Lung microvascular endothelial cell (primary cell): ENCODE measurements around the gene PHIP. TPM values are rescaled to one million over a fixed set of nuclear protein-coding genes. Genes with fewer than 3 reads are reported as not detected.

Experiments
- DNase-seq, 2 donors: peaks; one replicate each; pipeline versions ENCODE4 v3.0.0 to v3.0.0-alpha.2; 2010; ENCODE audit warnings: low read depth in 2 of 2
- total RNA-seq: library from RNA; depleted of rRNA; stranded (reverse); fragments of >200 nt; gene quantifications from 2 replicates; pipeline ENCODE4 v1.2.1, GENCODE V29; 2014

PHIP gene
- total RNA-seq, 1 donor from 2014 or later, result 16.1 TPM

GRCh38 chr6:79009819-79010218, 68.2 kb downstream of the PHIP start:
- DNase-seq, result no peak

- peak in 1 of 2 donors; percentile 0 for DNase-seq
Observed at GRCh38 chr6:79005497-79005896, 72.6 kb downstream of the PHIP start.

- peak in 1 of 2 donors; percentile 16 for DNase-seq
Observed at GRCh38 chr6:79005024-79005423, 73.0 kb downstream of the PHIP start.

GRCh38 chr6:79004239-79004638, 73.8 kb downstream of the PHIP start:
- DNase-seq, result no peak

GRCh38 chr6:79001415-79001814, 76.6 kb downstream of the PHIP start:
- no peak for DNase-seq

GRCh38 chr6:78999737-79000136, 78.3 kb downstream of the PHIP start:
- no peak for DNase-seq

- DNase-seq, result no peak
Observed at GRCh38 chr6:78995946-78996345, 82.1 kb downstream of the PHIP start.

GRCh38 chr6:78995346-78995745, 82.7 kb downstream of the PHIP start:
- no peak for DNase-seq

GRCh38 chr6:78993955-78994354, 84.1 kb downstream of the PHIP start:
- DNase-seq, result no peak

GRCh38 chr6:78989191-78989590, 88.9 kb downstream of the PHIP start:
- no peak for DNase-seq

- no peak for DNase-seq
Observed at GRCh38 chr6:78986161-78986560, 91.9 kb downstream of the PHIP start.

- DNase-seq, result no peak
Observed at GRCh38 chr6:78984225-78984950, 93.7 kb downstream of the PHIP start.

- no peak for DNase-seq
Observed at GRCh38 chr6:78967191-78967590, 110.9 kb downstream of the PHIP start.

GRCh38 chr6:78966542-78966941, 111.5 kb downstream of the PHIP start:
- peak in 1 of 2 donors; percentile 19 for DNase-seq

GRCh38 chr6:78962448-78962847, 115.6 kb downstream of the PHIP start:
- no peak for DNase-seq

- no peak for DNase-seq
Observed at GRCh38 chr6:78954740-78955139, 123.3 kb downstream of the PHIP start.

- DNase-seq, result no peak
Observed at GRCh38 chr6:78953798-78954197, 124.3 kb downstream of the PHIP start.

GRCh38 chr6:78952362-78952761, 125.7 kb downstream of the PHIP start:
- no peak for DNase-seq

GRCh38 chr6:78948785-78949184, 129.3 kb downstream of the PHIP start:
- no peak for DNase-seq

- DNase-seq, result peak in 1 of 2 donors; percentile 63
Observed at GRCh38 chr6:78947962-78948361, 130.1 kb downstream of the PHIP start.

GRCh38 chr6:78947529-78947928, 130.5 kb downstream of the PHIP start:
- DNase-seq, result peak in 1 of 2 donors; percentile 24

GRCh38 chr6:78942446-78942845, 135.6 kb downstream of the PHIP start:
- no peak for DNase-seq

- no peak for DNase-seq
Observed at GRCh38 chr6:78936515-78936914, 141.5 kb downstream of the PHIP start.

- no peak for DNase-seq
Observed at GRCh38 chr6:78935553-78935952, 142.5 kb downstream of the PHIP start.
